HG03469 (cell line): Measurements from ENCODE around the gene EGR2.

Experiments used
- ATAC-seq: cut with Tn5 transposase; IDR thresholded peaks from one replicate; pipeline ENCODE4 v1.9.1; 2021; ENCODE audit warnings: mild to moderate bottlenecking, moderate library complexity, moderate number of reproducible peaks; ENCODE audit not compliant: unreplicated experiment

EGR2 gene

GRCh38 chr10:62816331-62817120 is at the start of gene EGR2:
Gene EGR2, minus strand, starts transcription at chr10:62816366. Its CDS starts 337 bp downstream, at chr10:62816029.
- peak; percentile 57 for ATAC-seq

GRCh38 chr10:62862447-62862846 is 46.3 kb upstream of the EGR2 start:
- ATAC-seq = no peak

GRCh38 chr10:62861507-62861906 is 45.3 kb upstream of the EGR2 start:
- no peak for ATAC-seq

- no peak for ATAC-seq
These were observed 44.8 kb upstream of the EGR2 start for GRCh38 chr10:62860946-62861345.

GRCh38 chr10:62858364-62858763 is 42.2 kb upstream of the EGR2 start:
- ATAC-seq = no peak

GRCh38 chr10:62856021-62856420 is 39.9 kb upstream of the EGR2 start:
- ATAC-seq = no peak

- ATAC-seq = no peak
These were observed 37.5 kb upstream of the EGR2 start for GRCh38 chr10:62853710-62854109.

- peak; percentile 68 for ATAC-seq
These were observed 37.0 kb upstream of the EGR2 start for GRCh38 chr10:62852961-62853702.

GRCh38 chr10:62851442-62851841 is 35.3 kb upstream of the EGR2 start:
- ATAC-seq = no peak

- ATAC-seq = no peak
These were observed 34.5 kb upstream of the EGR2 start for GRCh38 chr10:62850646-62851045.

- no peak for ATAC-seq
These were observed 31.3 kb upstream of the EGR2 start for GRCh38 chr10:62847433-62847832.

GRCh38 chr10:62844280-62845011 is 28.3 kb upstream of the EGR2 start:
- ATAC-seq = no peak

GRCh38 chr10:62843600-62843999 is 27.4 kb upstream of the EGR2 start:
- ATAC-seq = no peak

- peak; percentile 37 for ATAC-seq
These were observed 26.8 kb upstream of the EGR2 start for GRCh38 chr10:62842983-62843382.

- ATAC-seq = no peak
These were observed 23.4 kb upstream of the EGR2 start for GRCh38 chr10:62839590-62839989.

- ATAC-seq = no peak
These were observed 15.2 kb upstream of the EGR2 start for GRCh38 chr10:62831346-62831745.

- no peak for ATAC-seq
These were observed 14.5 kb upstream of the EGR2 start for GRCh38 chr10:62830679-62831078.

GRCh38 chr10:62829622-62830021 is 13.5 kb upstream of the EGR2 start:
- ATAC-seq = no peak

- ATAC-seq = no peak
These were observed 10.1 kb upstream of the EGR2 start for GRCh38 chr10:62826273-62826672.

- no peak for ATAC-seq
These were observed 4.4 kb upstream of the EGR2 start for GRCh38 chr10:62820586-62820985.

- ATAC-seq = no peak
These were observed 3.2 kb upstream of the EGR2 start for GRCh38 chr10:62819141-62819920.
